ENCODE measurements around the gene CAB39.

DNA sequence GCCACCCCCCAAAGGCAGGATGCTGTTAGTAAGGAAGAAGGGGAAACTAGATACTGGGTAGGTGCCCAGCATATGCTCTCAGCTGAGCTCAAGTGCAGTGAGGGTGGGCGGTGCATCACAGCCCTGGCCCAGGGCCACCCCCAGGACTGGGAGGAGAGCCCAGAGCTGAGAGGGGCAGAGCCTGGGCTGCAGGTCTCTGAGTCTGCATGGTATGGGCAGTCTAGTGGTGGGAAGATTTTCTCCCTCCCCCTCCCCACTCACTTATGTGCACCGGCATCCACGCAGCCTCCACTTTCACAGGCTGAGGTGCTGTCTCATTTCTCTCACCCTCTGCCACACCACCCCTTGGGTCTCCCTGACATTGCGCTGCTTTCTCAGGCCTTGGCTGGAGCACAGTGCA lies 48.5 kb upstream of the CAB39 start:
- TF ChIP-seq CTCF (conservative IDR thresholded peaks at IDR 0.05; ENCODE audit: low read depth, low read length): no peak
- TF ChIP-seq EZH2 (IDR thresholded peaks at IDR 0.05; ENCODE audit: low read length, unreplicated experiment): no peak
- TF ChIP-seq EZH2phosphoT487 (IDR thresholded peaks at IDR 0.05; ENCODE audit: borderline replicate concordance, low read length): no peak

Measured in PC-3 (cell line).